Adrenal gland (tissue), 12 donors: ENCODE results near the gene C1orf116. TPM values are rescaled to one million over a fixed set of nuclear protein-coding genes. Genes with fewer than 3 reads are reported as not detected.

Experiments used
- DNase-seq, 7 donors: peaks; one replicate each; pipeline ENCODE4 v3.0.0-alpha.2; 2019 to 2020
- H3K27ac ChIP-seq, 5 donors: fragments of 200-600 bp; sonication (generic) in 4 of 5; 1 replicate in 3 of 5; 2 replicates in 2 of 5; pipeline versions ENCODE4 v1.5.1 to v1.8.0; 2016 to 2020; ENCODE audit warnings: mild to moderate bottlenecking in 1 of 5
- H3K27me3 ChIP-seq: fragments of 200-600 bp; 2 replicates; pipeline ENCODE4 v1.8.0; 2021
- H3K36me3 ChIP-seq, 2 donors: fragments of 200-600 bp; replicated peaks in 1 of 2; 1 replicate in 1 of 2; 2 replicates in 1 of 2; pipeline versions ENCODE4 v1.5.1 to v1.8.0; 2018 to 2022
- H3K4me1 ChIP-seq, 2 donors: fragments of 200-600 bp; replicated peaks in 1 of 2; 1 replicate in 1 of 2; 2 replicates in 1 of 2; pipeline versions ENCODE4 v1.5.1 to v1.8.0; 2018 to 2021
- H3K4me3 ChIP-seq, 4 donors: fragments of 200-600 bp; sonication (generic) in 3 of 4; one replicate each; pipeline ENCODE4 v1.5.1; 2016 to 2018
- H3K9me3 ChIP-seq, 3 donors: fragments of 200-600 bp; sonication (generic) in 1 of 3; replicated peaks in 1 of 3; 1 replicate in 2 of 3; 2 replicates in 1 of 3; pipeline versions ENCODE4 v1.5.1 to v1.8.0; 2016 to 2021
- POLR2A ChIP-seq, 2 donors: fragments of 450-650 bp; IDR thresholded peaks; one replicate each; pipeline ENCODE4 v1.6.1; 2017; ENCODE audit warnings: antibody characterized with exemption in 2 of 2, mild to moderate bottlenecking in 2 of 2, moderate library complexity in 1 of 2
- WGBS, 4 donors: extraction: QIAGEN DNeasy Blood & Tissue Kit in 2 of 4; methylation state at CpG; one replicate each; pipeline versions ENCODE4 v1.1.5 to v1.1.7; 2013 to 2017; 5-methylcytosine and 5-hydroxymethylcytosine counted together
- intact Hi-C, 2 donors: fragments of 100-400 bp; cut with DNase I; formaldehyde crosslinking; loops; one replicate each; pipeline versions ENCODE4 v1.14.1 to v1.15.0; 2022 to 2023
- polyA plus RNA-seq, 3 donors: library from polyadenylated mRNA; stranded (reverse); fragments of 200-250 nt in 2 of 3; fragments of 350-450 nt in 1 of 3; fragmentation: Illumina TruSeq in 1 of 3; extraction: RNeasy Lipid Tissue Mini Kit (QIAGEN cat#74804) in 1 of 3; gene quantifications; one replicate each; pipeline ENCODE4 v1.2.3, GENCODE V29; 2013 to 2014
- total RNA-seq, 9 donors: library from RNA; depleted of rRNA in 4 of 9; stranded (reverse); fragments of >200 nt in 4 of 9; fragments of 120-200 nt in 1 of 9; fragmentation: NEBNext Ultra II Directional in 1 of 9; extraction: Animal tissue kit (Norgen Biotek cat#: 25700) in 1 of 9; gene quantifications; one replicate each; pipeline versions ENCODE4 v1.1.0 to v1.2.4, GENCODE V29; 2013 to 2023
- TF ChIP-seq, protein P1 (sequence below), 6 experiments: fragments of 450-650 bp in 4 of 6; fragments of 200-600 bp in 2 of 6; sonication (generic) in 1 of 6; IDR thresholded peaks; 1 replicate in 5 of 6; 2 replicates in 1 of 6; pipeline versions ENCODE4 v1.5.1 to v1.8.0; 2016 to 2021; ENCODE audit warnings: antibody characterized with exemption in 6 of 6, mild to moderate bottlenecking in 2 of 6, moderate library complexity in 1 of 6
- donor health status: healthy with polysubstance abuse.
- donor health status: Bipolar disorder and iron deficiency.
- donor health status: DM: yes; HTN: yes; CAD: no.
- donor health status: DM: no; HTN: no; CAD: no.
- donor health status: DM: no; HTN: no; CAD: no.
- donor health status: DM: yes; HTN: yes; CAD: no.

The C1orf116 gene
- total and polyA plus RNA-seq, 12 donors: 0.11 to 3.7 (median 0.96) TPM

DNA sequence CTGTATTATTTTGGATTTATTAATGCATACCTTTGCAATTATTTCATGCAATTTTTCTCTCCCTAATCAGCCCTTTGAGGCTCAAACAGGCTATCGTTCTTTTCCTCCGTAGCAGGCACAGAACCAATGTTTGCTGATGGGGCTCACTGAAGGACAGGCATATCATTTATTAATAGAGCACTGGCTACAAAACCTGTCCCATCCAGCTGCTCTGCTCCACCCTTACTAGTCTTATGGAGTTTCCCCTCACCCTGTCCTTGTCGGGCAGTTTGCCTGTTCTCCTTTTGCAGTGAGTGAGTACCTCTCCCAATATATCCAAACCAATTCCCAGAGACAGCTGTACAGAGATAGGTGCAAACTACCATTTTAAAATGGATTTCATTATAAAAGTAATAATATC lies 45.7 kb downstream of the C1orf116 start:
- TF ChIP-seq POLR2A (IDR thresholded peaks at IDR 0.05): no peak
- TF ChIP-seq, protein P1, sequence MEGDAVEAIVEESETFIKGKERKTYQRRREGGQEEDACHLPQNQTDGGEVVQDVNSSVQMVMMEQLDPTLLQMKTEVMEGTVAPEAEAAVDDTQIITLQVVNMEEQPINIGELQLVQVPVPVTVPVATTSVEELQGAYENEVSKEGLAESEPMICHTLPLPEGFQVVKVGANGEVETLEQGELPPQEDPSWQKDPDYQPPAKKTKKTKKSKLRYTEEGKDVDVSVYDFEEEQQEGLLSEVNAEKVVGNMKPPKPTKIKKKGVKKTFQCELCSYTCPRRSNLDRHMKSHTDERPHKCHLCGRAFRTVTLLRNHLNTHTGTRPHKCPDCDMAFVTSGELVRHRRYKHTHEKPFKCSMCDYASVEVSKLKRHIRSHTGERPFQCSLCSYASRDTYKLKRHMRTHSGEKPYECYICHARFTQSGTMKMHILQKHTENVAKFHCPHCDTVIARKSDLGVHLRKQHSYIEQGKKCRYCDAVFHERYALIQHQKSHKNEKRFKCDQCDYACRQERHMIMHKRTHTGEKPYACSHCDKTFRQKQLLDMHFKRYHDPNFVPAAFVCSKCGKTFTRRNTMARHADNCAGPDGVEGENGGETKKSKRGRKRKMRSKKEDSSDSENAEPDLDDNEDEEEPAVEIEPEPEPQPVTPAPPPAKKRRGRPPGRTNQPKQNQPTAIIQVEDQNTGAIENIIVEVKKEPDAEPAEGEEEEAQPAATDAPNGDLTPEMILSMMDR (IDR thresholded peaks at IDR 0.05): no peak
- H3K27me3 ChIP-seq: no peaks in the 10 kb centered on the region
- no peaks in the 10 kb centered on the region for H3K9me3 ChIP-seq
- H3K4me1 ChIP-seq: no peaks in the 10 kb centered on the region
- H3K4me3 ChIP-seq: no peak overlapping the region
- no peak for DNase-seq
- 73 to 87% (median 77%) methylated on average over 3 of the region's 3 CpGs for WGBS, 4 donors
- intact Hi-C loops: loop anchor here in 1 of 2 donors (10.0 kb wide), 1 partner anchor 62 kb away; the partner anchor contains the start of gene FCMR
- H3K27ac ChIP-seq: no peak overlapping the region
- H3K36me3 ChIP-seq: no peaks in the 10 kb centered on the region

DNA sequence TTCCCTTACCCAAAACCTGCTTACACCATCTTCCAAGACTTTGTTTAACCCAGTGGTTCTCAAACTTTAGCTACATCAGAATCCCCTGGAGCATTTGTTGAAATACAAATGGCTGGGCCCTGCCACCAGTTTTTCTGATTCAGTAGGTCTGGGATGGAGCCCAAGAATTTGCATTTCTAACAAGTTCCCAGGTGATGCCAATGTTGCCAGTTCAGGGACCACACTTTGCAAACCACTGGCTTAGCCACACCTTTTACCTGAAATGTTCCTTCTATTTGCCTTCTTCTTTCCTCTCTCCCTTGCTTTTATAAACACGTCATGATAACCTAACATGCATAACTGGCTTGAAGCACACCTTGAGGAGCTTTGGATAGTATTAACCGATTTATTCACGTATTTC lies 46.2 kb downstream of the C1orf116 start:
- Histone ChIP-seq H3K4me3 (no peak overlapping the region), H3K27me3 (no peaks in the 10 kb centered on the region), H3K4me1 (no peaks in the 10 kb centered on the region), H3K9me3 (no peaks in the 10 kb centered on the region), H3K27ac (no peak overlapping the region), H3K36me3 (no peaks in the 10 kb centered on the region)
- DNase-seq: no peak
- intact Hi-C loops: loop anchor here in 1 of 2 donors (10.0 kb wide), 1 partner anchor 62 kb away; the partner anchor contains the start of gene FCMR
- WGBS, 4 donors: 70 to 88% (median 78%) methylated on average over 3 of the region's 3 CpGs
- no peak for TF ChIP-seq POLR2A (IDR thresholded peaks at IDR 0.05)
- TF ChIP-seq, protein P1 (IDR thresholded peaks at IDR 0.05): no peak

DNA sequence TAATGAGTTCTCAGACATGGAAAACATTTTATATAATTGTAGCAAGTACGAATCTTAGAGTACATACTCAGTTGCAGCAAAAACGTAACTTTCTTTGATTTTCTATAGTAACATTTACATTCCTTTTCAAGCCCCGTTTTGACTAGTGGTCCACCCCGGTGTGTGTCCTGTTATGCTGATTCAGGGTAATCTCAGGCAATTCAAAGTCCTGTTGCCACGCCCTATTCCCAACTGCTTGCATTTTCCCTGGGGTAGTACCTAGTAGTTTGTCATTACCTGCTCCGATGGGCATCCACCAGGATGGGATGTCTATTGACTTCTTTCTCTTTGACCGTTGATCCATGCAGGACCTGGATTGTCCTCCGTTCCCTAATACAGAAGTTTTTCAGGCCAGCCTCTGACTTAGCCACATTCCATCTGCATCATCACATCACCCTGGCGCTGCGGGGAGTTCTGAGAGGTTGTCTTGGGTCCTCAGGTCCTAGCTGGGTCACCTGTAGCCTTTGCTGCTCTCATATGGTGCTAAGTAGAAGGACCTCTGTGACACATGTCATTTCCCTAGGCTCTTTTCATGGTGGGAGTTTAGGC lies 47.3 kb downstream of the C1orf116 start:
- H3K27me3 ChIP-seq: no peaks in the 10 kb centered on the region
- WGBS, 4 donors: 58 to 71% (median 65%) methylated on average over 10 of the region's 10 CpGs
- H3K9me3 ChIP-seq: no peaks in the 10 kb centered on the region
- H3K4me1 ChIP-seq: no peaks in the 10 kb centered on the region
- H3K4me3 ChIP-seq: no peak overlapping the region
- H3K36me3 ChIP-seq: no peaks in the 10 kb centered on the region
- no peak overlapping the region for H3K27ac ChIP-seq
- no peak for DNase-seq
- intact Hi-C loops: loop anchor here in 1 of 2 donors (10.0 kb wide), 1 partner anchor 60 kb away; the partner anchor contains the start of gene FCMR
- TF ChIP-seq, protein P1 (IDR thresholded peaks at IDR 0.05): no peak
- TF ChIP-seq POLR2A (IDR thresholded peaks at IDR 0.05): no peak

DNA sequence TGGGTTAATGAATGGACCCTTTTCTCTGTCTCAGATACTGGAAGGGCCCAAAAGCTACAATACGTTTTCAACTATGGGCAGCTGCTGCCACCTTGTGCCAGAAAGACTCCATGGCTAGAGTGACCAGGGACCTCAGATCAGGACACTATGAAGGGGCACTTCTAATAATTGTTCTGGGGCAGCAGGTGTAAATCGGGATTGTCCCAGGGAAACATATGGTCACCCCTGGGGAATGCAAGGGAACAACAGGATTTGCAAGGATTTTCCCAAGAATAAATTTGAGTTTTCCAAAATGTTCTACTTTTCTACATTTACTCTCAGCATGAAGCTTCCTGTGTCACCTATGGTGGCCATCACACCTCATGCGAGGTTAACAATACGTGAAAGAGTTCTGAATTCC lies 50.3 kb downstream of the C1orf116 start:
- WGBS, 4 donors: 18 to 38% (median 27%) methylated on average over 4 of the region's 4 CpGs
- Histone ChIP-seq H3K4me3 (no peak overlapping the region), H3K9me3 (no peaks in the 10 kb centered on the region), H3K36me3 (no peaks in the 10 kb centered on the region), H3K4me1 (no peaks in the 10 kb centered on the region), H3K27me3 (no peaks in the 10 kb centered on the region), H3K27ac (no peak overlapping the region)
- no peak for TF ChIP-seq POLR2A (IDR thresholded peaks at IDR 0.05)
- TF ChIP-seq, protein P1 (IDR thresholded peaks at IDR 0.05): peak; percentile 29 to 70 (median 60)
- intact Hi-C loops: loop anchor here in 1 of 2 donors (10.0 kb wide), 1 partner anchor 57 kb away; the partner anchor contains the start of gene FCMR
- DNase-seq: peak; percentile 49 to 80 (median 56)
